GM19397 (cell line): ENCODE measurements around the gene CAV2.

Experiments used
- ATAC-seq: cut with Tn5 transposase; IDR thresholded peaks from one replicate; pipeline ENCODE4 v1.9.1; 2021; ENCODE audit warnings: mild to moderate bottlenecking, moderate library complexity; ENCODE audit not compliant: unreplicated experiment

Gene CAV2

GRCh38 chr7:116522247-116522646 is 22.7 kb downstream of the CAV2 start:
- ATAC-seq = no peak

DNA sequence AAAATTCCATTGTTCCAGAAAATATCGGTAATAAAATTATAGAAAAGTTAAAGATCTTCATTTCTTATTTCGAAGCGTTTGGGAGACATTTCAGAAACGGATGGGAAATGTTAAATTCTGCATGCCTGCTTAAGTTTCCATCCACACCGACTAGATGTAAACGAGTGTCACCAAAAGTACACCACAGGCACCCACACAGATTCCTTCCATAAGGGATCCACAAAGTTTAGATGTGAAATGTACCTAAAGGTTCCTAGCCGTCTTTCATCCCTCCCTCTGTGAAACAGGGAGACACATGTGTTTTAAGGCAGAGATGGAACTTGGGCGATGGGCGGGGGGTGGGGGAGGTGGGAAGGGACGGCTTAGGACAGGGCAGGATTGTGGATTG is 24.7 kb downstream of the CAV2 start:
- ATAC-seq = no peak

GRCh38 chr7:116524609-116525297 is 25.2 kb downstream of the CAV2 start, which contains the start of gene CAV1:
CAV1 (plus strand) TSS chr7:116525036; CDS start chr7:116525063, 27 bp downstream.
- no peak for ATAC-seq

GRCh38 chr7:116525298-116525912 is 25.9 kb downstream of the CAV2 start:
- ATAC-seq = peak; percentile 34

GRCh38 chr7:116525913-116526861 is 26.6 kb downstream of the CAV2 start:
- ATAC-seq = peak; percentile 94

GRCh38 chr7:116526897-116527296 is 27.4 kb downstream of the CAV2 start:
- ATAC-seq = no peak

DNA sequence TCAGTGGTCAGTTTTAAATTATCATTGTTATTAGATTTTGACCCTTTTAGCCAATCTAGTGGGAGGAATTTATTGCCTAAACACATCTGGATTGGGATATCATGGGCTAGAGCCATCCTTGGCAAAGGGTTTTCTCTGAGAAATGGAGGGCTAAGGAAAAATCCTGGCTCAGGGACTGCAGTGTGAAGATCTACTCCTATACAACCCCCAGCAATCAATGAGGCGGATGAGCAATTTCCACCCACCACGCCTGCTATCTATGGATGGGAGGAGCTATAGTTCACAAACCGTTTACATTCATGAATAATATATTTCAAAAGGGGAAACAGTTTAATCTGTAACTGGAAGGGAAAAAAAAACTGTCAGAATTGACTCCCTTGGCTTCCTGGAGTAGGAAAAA is 28.0 kb downstream of the CAV2 start:
- ATAC-seq = no peak

- ATAC-seq = no peak
Observed at GRCh38 chr7:116528008-116528789, 28.7 kb downstream of the CAV2 start.

GRCh38 chr7:116529250-116529649 is 29.7 kb downstream of the CAV2 start:
- ATAC-seq = no peak

DNA sequence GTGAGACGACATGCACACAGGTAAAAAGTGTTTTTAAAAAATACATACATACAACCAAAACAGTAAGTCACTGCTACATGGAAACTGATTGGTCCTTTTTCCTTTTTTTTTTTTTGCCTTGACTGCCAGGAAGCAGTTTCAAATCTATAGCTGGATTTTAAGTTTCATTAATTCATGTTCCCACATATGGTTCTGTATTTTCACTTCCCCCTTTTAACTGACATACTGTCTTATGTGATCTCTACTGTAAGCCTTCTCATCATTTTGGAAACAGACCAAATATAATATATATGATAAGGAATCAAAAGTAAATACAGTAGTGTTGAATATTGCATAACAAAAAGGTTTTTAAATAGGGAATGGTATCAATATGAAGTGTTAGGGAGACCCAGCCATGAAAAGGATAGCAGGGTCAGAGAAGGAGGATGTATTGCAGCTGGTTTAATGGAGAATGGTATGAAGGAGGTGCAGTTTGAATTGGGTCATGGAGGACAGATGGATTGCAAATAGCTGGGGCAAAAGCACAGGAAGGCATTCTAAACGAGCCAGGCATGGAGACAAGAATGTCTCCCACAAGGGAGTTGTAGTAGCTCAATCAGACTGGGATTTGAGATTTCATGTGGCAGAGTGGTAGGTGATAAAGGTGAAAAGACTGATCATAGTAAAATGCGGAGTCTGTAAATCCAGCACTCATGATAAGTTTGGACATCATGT is 30.7 kb downstream of the CAV2 start:
- ATAC-seq = no peak

DNA sequence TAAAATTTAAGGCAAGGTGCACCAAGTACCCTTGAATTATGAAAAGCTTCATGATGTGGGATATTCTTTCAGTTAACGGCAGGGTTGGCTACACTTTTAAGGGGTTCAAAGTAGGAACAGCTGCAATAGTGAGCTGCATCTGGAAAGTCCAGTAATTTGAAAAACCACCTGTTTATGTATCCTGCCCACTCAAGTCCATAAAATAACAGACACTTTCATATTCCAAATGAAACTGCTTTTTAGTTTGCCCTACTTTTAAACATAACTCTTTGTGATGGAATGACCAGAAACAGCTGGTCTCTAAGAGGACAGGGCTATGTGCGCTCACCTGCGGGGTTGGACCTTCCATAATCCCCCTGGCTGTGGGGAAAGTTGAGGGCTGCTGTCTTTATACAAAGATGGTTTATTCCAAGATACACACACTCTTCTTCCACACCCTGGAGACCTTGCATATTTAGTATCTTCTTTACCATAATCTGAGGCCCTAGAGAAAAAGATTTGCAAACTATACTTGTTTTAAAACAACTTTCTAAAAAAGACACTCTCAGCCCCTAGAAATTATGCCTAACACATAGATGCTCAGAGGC is 32.7 kb downstream of the CAV2 start:
- no peak for ATAC-seq

DNA sequence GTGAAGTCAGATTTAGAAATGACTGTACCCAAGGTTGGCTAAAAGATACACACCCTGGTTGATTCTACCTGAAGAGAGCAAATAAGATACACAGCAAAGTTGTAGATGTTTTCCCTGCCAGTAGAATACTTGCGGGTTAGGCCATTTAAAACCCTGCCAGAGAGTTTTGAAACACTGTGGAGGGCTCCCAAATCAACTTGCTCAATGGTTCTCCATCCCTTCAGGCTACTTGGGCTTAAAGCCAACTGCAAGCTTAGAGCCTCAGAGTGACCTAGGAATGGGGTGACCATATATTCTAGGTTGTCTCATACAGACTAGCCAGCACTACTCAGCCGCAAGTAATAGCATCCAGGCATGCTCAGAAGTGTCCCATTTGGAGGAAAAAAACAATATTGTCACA is 35.3 kb downstream of the CAV2 start:
- ATAC-seq = no peak

GRCh38 chr7:116535416-116535815 is 35.9 kb downstream of the CAV2 start:
- ATAC-seq = no peak

GRCh38 chr7:116538138-116538537 is 38.6 kb downstream of the CAV2 start:
- ATAC-seq = no peak

DNA sequence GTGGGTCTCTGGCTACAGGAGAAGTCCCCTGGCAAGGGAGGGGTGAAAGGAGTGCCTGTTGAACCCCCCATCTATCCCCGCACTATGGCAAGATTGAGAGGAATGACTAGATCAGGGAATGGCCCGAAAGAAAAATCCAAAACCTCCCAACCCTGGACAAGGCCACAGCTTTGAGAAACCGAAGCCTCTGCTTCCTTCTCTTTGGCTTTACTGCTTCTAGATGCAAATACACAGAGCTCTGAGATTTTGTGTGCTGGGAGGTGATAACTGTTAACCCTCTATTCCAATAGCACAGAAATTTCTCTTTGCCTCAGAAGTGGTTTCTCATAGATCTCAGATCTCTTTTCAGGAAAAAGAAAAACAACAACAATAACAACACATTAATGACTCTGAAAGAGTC is 40.3 kb downstream of the CAV2 start:
- no peak for ATAC-seq

- no peak for ATAC-seq
Observed at GRCh38 chr7:116540743-116541142, 41.2 kb downstream of the CAV2 start.

GRCh38 chr7:116541951-116542350 is 42.4 kb downstream of the CAV2 start:
- no peak for ATAC-seq

DNA sequence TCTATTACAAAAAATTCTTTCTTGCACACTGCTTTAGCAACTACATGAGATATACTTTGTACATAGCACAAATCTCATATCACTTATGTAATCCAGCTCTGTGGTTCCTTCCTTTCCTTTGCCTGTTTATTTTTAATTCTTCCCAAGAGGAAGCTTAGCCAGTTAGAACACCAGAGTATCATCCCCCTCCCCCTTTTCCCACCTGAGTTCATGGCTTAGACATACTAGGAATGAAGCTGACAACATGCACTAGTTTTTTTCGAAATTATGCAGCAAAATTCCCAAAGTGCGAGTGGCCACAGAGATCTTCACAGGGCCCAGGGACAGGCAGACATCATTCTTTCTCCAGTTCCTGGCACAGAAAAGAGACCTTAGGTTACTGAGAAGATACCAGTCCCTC is 43.1 kb downstream of the CAV2 start:
- no peak for ATAC-seq

GRCh38 chr7:116543664-116544063 is 44.1 kb downstream of the CAV2 start:
- ATAC-seq = no peak

GRCh38 chr7:116544487-116544886 is 44.9 kb downstream of the CAV2 start:
- no peak for ATAC-seq
